ENCODE data around the gene ZNF311. TPM values are rescaled to one million over a fixed set of nuclear protein-coding genes. Genes with fewer than 3 reads are reported as not detected.
"Not testable (repeated sequence)": the region's sequence is repeated elsewhere in the genome, so short reads cannot be mapped to it uniquely, and the experiment has no call there.

ZNF311 gene
- total RNA-seq, 3 donors from 2014 or later (not counting 1 experiment from before 2014, with no cell fraction given), result 0.23 to 0.29 (median 0.28) TPM

GRCh38 chr6:28968476-28968875, 36.6 kb downstream of the ZNF311 start:
- no peak for TF ChIP-seq CTCF (IDR thresholded peaks at IDR 0.05)

GRCh38 chr6:28965706-28966105, 39.4 kb downstream of the ZNF311 start:
- no peak overlapping the region for H3K27ac Mint-ChIP-seq
- H3K9me3 ChIP-seq (ENCODE audit: control insufficient read depth, insufficient read depth, low read length), result no peaks in the 10 kb centered on the region
- H3K36me3 ChIP-seq (ENCODE audit: control insufficient read depth, insufficient read depth, low read length), result no peaks in the 10 kb centered on the region
- TF ChIP-seq CTCF (IDR thresholded peaks at IDR 0.05), result no peak
- intact Hi-C loops (cut with micrococcal nuclease), result no loop called here
- H3K9me3 Mint-ChIP-seq, result no peaks in the 10 kb centered on the region
- no peak overlapping the region for H3K4me3 Mint-ChIP-seq
- no peak for ATAC-seq
- H3K27ac ChIP-seq (ENCODE audit: low read length), result no peak overlapping the region
- DNase-seq, result no peak
- no peaks in the 10 kb centered on the region for H3K4me1 ChIP-seq (ENCODE audit: control insufficient read depth, insufficient read depth, low read length)
- peaks cover 38 to 40% of the 10 kb centered on the region in 2 donors for H3K27me3 Mint-ChIP-seq (ENCODE audit: low read depth in 2 of 2)
- no peak overlapping the region for H3K4me3 ChIP-seq (ENCODE audit: low read length)
- no peaks in the 10 kb centered on the region for H3K27me3 ChIP-seq (ENCODE audit: control insufficient read depth, insufficient read depth, low read length)
- H3K36me3 Mint-ChIP-seq, result no peaks in the 10 kb centered on the region
- no CpG with 5 or more reads among the region's 2 CpGs for WGBS (ENCODE audit: insufficient coverage)
- H3K4me1 Mint-ChIP-seq, result no peaks in the 10 kb centered on the region

More at GRCh38 chr6:28968476-28968875, 36.6 kb downstream of the ZNF311 start:
- Mint-ChIP-seq H3K9me3 (no peaks in the 10 kb centered on the region), H3K4me3 (no peak overlapping the region), H3K27me3 (ENCODE audit: low read depth in 2 of 2) (peaks cover 28 to 32% of the 10 kb centered on the region in 2 donors), H3K4me1 (no peaks in the 10 kb centered on the region), H3K36me3 (no peaks in the 10 kb centered on the region), H3K27ac (no peak overlapping the region)
- Histone ChIP-seq H3K4me3 (ENCODE audit: low read length) (no peak overlapping the region), H3K9me3 (ENCODE audit: control insufficient read depth, insufficient read depth, low read length) (no peaks in the 10 kb centered on the region), H3K27me3 (ENCODE audit: control insufficient read depth, insufficient read depth, low read length) (no peaks in the 10 kb centered on the region), H3K27ac (ENCODE audit: low read length) (no peak overlapping the region), H3K36me3 (ENCODE audit: control insufficient read depth, insufficient read depth, low read length) (no peaks in the 10 kb centered on the region), H3K4me1 (ENCODE audit: control insufficient read depth, insufficient read depth, low read length) (no peaks in the 10 kb centered on the region)
- DNase-seq (no peak), ATAC-seq (no peak)
- intact Hi-C loops (cut with micrococcal nuclease), result no loop called here
- WGBS (ENCODE audit: insufficient coverage), result 90% methylated on average over 3 of the region's 4 CpGs

- Histone ChIP-seq H3K27ac (ENCODE audit: low read length) (no peak overlapping the region), H3K27me3 (ENCODE audit: control insufficient read depth, insufficient read depth, low read length) (peaks cover 3% of the 10 kb centered on the region), H3K9me3 (ENCODE audit: control insufficient read depth, insufficient read depth, low read length) (no peaks in the 10 kb centered on the region), H3K36me3 (ENCODE audit: control insufficient read depth, insufficient read depth, low read length) (no peaks in the 10 kb centered on the region), H3K4me1 (ENCODE audit: control insufficient read depth, insufficient read depth, low read length) (no peaks in the 10 kb centered on the region), H3K4me3 (ENCODE audit: low read length) (no peak overlapping the region)
- no peak for ATAC-seq
- Mint-ChIP-seq H3K27me3 (ENCODE audit: low read depth in 2 of 2) (peaks cover 47 to 52% of the 10 kb centered on the region in 2 donors), H3K9me3 (no peaks in the 10 kb centered on the region), H3K36me3 (no peaks in the 10 kb centered on the region), H3K27ac (no peak overlapping the region), H3K4me3 (no peak overlapping the region), H3K4me1 (no peaks in the 10 kb centered on the region)
- DNase-seq, result no peak
- intact Hi-C loops (cut with micrococcal nuclease), result no loop called here
- TF ChIP-seq CTCF (IDR thresholded peaks at IDR 0.05), result no peak
- WGBS (ENCODE audit: insufficient coverage), result 93% methylated on average over 3 of the region's 4 CpGs
These were observed 44.1 kb downstream of the ZNF311 start for GRCh38 chr6:28960846-28961500.

- H3K27ac ChIP-seq (ENCODE audit: low read length); H3K36me3 Mint-ChIP-seq; H3K27ac Mint-ChIP-seq; H3K9me3 ChIP-seq (ENCODE audit: control insufficient read depth, insufficient read depth, low read length); H3K9me3 Mint-ChIP-seq; DNase-seq; intact Hi-C loops (cut with micrococcal nuclease); H3K4me3 Mint-ChIP-seq; H3K4me3 ChIP-seq (ENCODE audit: low read length); ATAC-seq; H3K27me3 ChIP-seq (ENCODE audit: control insufficient read depth, insufficient read depth, low read length); H3K36me3 ChIP-seq (ENCODE audit: control insufficient read depth, insufficient read depth, low read length); H3K4me1 ChIP-seq (ENCODE audit: control insufficient read depth, insufficient read depth, low read length): not testable (repeated sequence)
- 79% methylated on average over 11 of the region's 13 CpGs for WGBS (ENCODE audit: insufficient coverage)
- Mint-ChIP-seq H3K27me3 (ENCODE audit: low read depth in 2 of 2) (peaks cover 48 to 51% of the 10 kb centered on the region in 2 donors), H3K4me1 (peaks cover 5 to 11% of the 10 kb centered on the region in 2 donors)
These were observed 46.4 kb downstream of the ZNF311 start for GRCh38 chr6:28958561-28959243.

GRCh38 chr6:28957795-28958314, 47.3 kb downstream of the ZNF311 start:
- Histone ChIP-seq H3K4me1 (ENCODE audit: control insufficient read depth, insufficient read depth, low read length) (peaks cover 14% of the 10 kb centered on the region), H3K27me3 (ENCODE audit: control insufficient read depth, insufficient read depth, low read length) (peaks cover 12% of the 10 kb centered on the region)
- peaks cover 49 to 56% of the 10 kb centered on the region in 2 donors for H3K27me3 Mint-ChIP-seq (ENCODE audit: low read depth in 2 of 2)
- H3K9me3 ChIP-seq (ENCODE audit: control insufficient read depth, insufficient read depth, low read length); ATAC-seq; H3K9me3 Mint-ChIP-seq; H3K27ac ChIP-seq (ENCODE audit: low read length); DNase-seq; H3K27ac Mint-ChIP-seq; intact Hi-C loops (cut with micrococcal nuclease); H3K36me3 Mint-ChIP-seq; H3K36me3 ChIP-seq (ENCODE audit: control insufficient read depth, insufficient read depth, low read length); H3K4me3 ChIP-seq (ENCODE audit: low read length); H3K4me3 Mint-ChIP-seq: not testable (repeated sequence)
- WGBS (ENCODE audit: insufficient coverage), result 96% methylated on average over 24 of the region's 24 CpGs
- peaks cover 11 to 16% of the 10 kb centered on the region in 2 donors for H3K4me1 Mint-ChIP-seq

Data from natural killer cell (primary cell).